ACHN (cell line): ENCODE data around the gene PSMA6.
A peak's percentile ranks its signal among the peaks of the same experiment; 100 is the strongest.
"Not testable (repeated sequence)": the region's sequence is repeated elsewhere in the genome, so short reads cannot be mapped to it uniquely, and the experiment has no call there.

Experiments used
- DNase-seq: peaks from one replicate; pipeline ENCODE4 v3.0.0-alpha.2; 2015
- in situ Hi-C: cut with HindIII; loops from 2 replicates; pipeline ENCODE4 v1.10.0; 2017; ENCODE audit warnings: low sequenced_read_pairs, low pct_ligation_motif_present, low pct_unique_long_range_greater_than_20kb

The PSMA6 gene

GRCh38 chr14:35352274-35353233 is 60.4 kb downstream of the PSMA6 start:
- no peak for DNase-seq
- in situ Hi-C loops = no loop called here

GRCh38 chr14:35353409-35354172 is 61.4 kb downstream of the PSMA6 start:
- no peak for DNase-seq
- in situ Hi-C loops = no loop called here

GRCh38 chr14:35355235-35355634 is 63.1 kb downstream of the PSMA6 start:
- in situ Hi-C loops, DNase-seq: not testable (repeated sequence)

DNA sequence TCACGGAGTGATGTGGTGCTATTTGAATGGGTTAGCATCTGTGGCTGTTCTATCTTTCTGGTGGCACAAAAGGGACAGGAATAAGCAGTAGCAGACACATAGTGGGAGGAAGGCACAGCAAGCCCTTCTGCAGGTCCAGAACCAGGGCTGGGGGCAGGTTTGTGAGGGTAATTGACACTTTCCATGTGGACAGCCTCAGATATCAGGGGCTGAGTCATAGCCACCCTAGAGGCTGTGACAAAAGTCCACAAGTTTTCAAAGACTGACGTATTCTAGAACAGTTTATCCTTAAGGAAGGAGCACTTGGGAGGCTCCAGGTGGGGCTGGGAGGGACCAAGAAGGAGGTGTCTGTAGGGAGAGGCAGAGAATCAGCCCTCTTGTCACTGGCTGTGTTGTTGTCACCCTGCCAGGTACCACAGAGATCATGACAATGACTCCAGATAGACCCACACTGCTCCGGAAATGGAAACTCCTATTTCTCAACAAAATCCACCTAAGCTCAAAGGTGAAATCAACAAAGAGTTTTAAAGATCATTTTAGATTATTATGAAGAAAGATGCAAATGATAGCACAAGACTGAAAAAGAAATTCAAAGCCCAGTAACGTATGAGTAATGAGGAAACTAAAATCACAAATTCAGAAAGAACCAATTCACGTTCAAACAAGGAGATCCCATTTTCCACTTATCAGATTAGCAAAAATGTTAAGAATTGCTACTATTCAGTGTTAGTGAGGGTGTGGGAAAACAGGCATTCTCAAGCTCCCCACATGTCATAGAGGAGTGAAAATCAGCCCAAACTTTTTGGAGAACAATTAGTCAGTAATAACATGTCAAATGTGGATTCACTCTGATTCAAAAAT is 64.0 kb downstream of the PSMA6 start:
- in situ Hi-C loops = no loop called here

GRCh38 chr14:35359655-35360054 is 67.5 kb downstream of the PSMA6 start:
- in situ Hi-C loops, DNase-seq: not testable (repeated sequence)

More for the DNA sequence above, 64.0 kb downstream of the PSMA6 start:
- no peak for DNase-seq

DNA sequence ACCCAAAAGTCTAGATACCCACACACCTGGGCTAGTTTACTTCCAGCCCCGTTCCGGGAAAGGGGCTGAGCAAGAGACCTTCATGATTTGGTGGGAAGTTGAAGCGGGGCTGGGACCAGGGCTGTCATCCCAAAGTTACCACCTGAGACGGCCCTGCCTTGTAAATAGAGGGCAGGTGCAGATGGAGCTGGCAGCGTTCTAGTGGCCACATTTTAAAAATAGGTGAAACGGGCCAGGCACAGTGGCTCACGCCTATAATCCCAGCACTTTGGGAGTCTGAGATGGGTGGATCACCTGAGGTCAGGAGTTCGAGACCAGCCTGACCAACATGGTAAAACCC is 68.9 kb downstream of the PSMA6 start:
- in situ Hi-C loops = no loop called here
- DNase-seq = no peak

- in situ Hi-C loops = no loop called here
- no peak for DNase-seq
Observed at GRCh38 chr14:35362450-35362849, 70.3 kb downstream of the PSMA6 start.

DNA sequence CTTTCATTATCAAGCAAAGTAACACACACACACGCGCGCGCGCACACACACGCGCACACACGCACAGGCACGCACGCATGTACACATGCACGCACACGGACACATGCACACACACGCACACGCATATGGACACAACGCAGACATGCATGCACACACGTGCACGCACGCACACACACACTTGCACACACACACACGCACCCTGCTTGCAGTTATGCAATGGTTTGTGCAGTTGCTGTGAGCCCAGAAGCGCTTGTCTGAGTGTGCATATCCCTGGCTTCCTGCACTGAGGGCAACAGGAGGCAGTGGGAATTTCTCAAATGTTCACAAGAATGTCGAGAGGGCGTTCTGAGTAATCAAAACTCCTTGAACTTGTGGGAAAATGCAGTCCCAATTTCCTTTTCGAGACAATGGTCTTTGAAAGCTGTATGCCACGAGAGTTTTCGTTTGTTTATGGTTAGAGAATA is 70.8 kb downstream of the PSMA6 start:
- no peak for DNase-seq
- in situ Hi-C loops = no loop called here

DNA sequence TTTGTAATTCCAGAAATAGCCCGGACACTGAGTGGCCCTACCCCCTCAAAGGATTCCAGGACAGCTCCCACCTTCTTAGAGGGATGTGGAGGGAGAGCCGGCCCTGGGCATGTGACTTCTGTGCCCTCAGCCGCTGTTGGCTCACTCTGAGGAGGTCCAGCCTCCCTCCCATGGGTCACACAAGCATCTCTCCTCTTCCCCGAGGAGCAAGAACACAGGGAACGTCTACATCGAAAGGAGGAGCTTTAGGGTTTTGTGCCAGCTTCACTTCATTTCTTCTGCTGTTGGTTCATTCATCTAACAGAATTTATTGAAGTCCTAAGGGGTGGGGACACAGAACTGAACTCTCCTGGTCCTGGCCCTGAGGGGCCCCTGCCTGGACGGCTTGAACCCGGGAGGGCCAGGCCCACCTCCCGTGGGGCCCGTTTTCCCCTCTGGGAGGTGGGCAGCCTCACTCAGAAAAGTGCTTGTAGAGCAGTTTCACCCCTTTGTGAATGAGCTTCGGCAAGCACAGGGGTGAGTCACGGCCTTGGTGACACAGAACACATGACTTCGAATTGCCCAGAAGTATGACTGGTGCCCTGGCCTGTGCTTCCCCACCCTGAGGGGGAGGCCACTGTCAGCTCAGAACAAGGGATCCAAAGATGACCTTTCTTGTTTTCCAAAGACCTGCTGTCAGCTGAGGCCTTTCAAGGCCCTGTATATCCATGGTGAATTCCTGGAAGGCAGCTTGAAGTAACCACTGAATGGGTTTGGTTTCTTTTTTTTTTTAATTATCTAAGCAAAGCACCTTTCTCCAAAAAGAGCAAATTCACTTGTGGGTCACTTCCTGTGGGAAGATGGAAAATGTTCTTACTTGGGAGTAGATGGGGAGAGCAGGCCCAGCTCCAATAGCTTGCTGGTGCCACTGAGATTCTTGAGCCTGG is 73.2 kb downstream of the PSMA6 start:
- in situ Hi-C loops = no loop called here
- DNase-seq = peak; percentile 68

GRCh38 chr14:35366056-35366451 is 73.9 kb downstream of the PSMA6 start:
- no peak for DNase-seq
- in situ Hi-C loops = no loop called here

DNA sequence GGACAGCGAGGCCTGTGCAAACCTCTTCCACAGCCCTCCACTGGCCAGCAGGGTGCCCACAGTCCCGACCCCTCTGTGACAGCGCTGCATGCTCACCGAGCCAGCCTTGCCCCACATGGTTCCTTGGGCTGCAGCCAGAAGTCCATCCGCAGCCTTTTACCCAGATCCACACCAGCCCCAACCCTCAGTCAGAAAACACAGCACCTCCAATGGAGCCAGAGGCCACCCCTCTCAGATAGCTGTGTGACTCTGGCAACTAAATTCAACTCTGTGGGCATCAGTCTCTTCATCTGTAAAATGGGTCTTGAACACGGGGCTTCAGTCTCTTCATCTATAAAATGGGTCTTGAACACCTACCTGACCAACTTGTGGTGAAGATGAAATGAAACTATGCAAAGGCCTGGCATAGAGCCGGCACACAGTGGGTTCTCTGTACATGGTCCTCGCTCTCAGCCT is 74.4 kb downstream of the PSMA6 start:
- in situ Hi-C loops = no loop called here
- no peak for DNase-seq

DNA sequence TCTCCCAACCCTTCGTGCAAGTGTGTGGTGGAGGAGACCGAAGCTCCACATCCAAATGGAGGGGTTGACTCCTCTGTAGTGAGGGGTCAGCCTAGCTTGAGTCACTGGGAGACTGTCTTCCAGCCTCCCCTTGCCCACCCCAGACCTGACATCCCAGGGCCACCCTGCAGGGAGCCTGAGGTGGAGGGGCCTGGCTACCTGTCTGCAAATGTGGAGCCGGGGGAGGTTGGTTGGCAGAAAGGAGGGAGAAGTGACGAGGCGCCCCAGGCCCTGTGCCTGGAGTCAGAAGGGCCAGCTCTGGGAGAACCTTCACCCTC is 74.8 kb downstream of the PSMA6 start:
- no peak for DNase-seq
- in situ Hi-C loops = no loop called here
